GM19468 (cell line): ENCODE results near the gene CGNL1.

Experiments
- ATAC-seq: cut with Tn5 transposase; IDR thresholded peaks from one replicate; pipeline ENCODE4 v1.9.1; 2021; ENCODE audit warnings: mild to moderate bottlenecking, moderate library complexity, moderate number of reproducible peaks; ENCODE audit not compliant: unreplicated experiment; ENCODE audit errors: extremely low read depth

CGNL1 gene

GRCh38 chr15:57554812-57555179, 178.5 kb downstream of the CGNL1 start:
- no peak for ATAC-seq

DNA sequence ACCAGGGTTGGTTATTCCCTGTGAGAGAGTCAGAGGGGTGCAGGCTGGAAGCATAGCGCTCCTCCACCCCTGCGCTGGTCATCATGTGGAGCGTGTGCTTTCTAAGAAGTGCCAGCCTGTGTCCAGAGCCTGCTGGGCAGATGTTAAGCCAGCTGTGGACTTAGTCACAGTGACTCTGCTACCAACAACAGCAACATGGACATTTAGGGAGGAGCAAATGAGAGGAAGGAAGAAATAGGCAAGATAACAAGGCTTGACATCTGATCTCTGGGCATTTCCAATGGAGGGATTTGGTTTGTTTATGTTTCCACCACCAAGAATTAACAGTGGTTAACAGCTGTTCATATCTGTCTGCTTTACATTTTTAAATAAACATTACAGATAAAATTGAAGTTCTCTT, 179.0 kb downstream of the CGNL1 start:
- no peak for ATAC-seq

GRCh38 chr15:57556040-57556439, 179.7 kb downstream of the CGNL1 start:
- ATAC-seq: no peak

DNA sequence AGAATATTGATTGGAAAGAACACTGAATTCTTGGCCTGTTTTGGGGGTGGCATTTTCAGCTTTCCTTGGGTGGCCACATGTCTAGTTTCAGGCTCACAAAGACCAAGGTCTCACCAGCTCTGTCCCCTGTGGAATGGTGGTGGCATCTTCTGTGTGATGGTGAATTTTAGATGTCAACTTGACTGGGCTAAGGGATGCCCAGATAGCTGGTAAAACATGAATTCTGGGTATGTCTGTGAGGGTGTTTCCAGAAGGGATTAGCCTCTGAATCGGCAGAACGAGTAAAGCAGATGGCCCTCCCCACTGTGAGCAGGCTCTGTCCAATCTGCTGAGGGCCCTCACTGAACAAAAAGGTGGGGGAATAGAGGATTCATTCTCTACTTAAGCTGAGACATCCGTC, 181.0 kb downstream of the CGNL1 start:
- ATAC-seq: no peak

- no peak for ATAC-seq
These were observed 181.5 kb downstream of the CGNL1 start for GRCh38 chr15:57557810-57558209.

DNA sequence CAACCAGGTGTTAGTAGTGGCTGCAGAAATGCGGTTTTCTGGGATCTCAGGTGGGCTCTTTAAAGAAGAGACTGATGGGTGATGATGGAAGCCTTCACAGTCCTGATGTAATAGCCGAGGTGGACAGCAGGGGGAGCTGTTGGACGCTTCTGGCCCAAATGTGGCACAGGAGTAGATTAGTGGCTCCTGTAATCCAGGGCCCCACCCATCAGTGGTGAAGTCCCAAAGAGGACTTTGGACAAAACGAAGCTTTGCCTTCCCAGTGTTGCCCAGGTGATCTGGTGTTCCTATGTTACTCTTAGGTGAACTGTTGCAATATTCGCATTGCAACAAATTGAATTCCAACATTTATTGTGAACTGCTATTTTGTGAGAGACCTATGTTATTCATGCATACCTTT, 183.6 kb downstream of the CGNL1 start:
- no peak for ATAC-seq

DNA sequence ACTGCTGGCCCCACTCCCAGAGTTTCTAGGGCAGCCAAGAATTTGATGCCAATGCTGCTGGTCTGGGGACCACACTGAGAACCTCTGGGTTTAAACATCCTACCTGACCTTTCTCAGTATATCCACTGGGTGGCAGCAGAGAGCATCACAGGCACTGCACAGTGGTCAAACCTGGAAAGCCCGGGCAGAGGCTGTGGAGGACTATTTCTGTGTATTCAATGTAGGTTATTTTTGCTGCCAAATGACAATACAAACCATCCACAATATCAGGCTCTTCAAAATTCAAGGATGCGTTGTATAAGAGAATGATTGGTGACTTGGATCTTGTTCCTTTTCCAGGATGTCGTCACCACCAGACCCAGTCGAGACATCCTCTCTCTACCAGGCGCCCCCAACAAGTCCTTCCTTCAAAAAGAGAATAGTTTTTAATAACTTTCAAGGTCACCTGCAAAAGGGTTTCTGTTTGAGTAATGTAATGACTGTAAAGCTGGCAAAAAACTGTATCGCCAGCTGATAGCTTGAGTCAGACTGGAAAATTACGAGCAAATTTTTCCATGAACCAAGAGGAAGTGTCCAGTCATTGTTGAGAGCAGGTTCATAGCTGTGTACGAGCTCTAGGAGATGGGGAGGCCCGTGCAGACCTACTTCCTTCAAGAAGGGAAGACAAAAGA, 184.9 kb downstream of the CGNL1 start:
- peak; percentile 79 for ATAC-seq

DNA sequence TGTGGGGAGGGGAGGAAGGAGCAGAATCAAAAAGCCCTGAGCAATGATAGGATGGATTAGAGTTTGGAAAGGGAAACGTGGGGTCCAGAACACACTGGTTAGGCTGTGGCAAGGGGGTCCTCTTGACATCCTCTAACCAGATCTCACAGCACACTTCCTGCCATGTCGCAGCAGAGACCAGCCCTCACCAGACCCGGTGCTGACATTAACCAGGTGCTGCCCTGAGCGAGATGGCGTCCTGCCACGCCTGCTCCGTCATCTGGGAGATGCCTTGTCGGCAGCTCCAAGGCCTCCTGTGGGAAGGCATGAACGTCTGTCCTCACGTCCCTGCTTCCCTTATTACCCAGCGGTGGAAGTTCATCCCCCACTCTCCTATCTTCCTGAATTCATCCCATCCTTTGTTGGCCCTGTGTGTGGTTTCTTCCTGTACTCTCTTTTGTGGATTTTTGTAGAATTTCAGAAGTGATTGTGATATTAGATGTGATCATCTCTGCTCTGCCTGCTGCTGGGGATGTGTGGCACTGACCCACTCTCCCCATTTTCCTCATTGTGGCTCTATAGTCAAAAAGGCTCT, 186.0 kb downstream of the CGNL1 start:
- no peak for ATAC-seq

GRCh38 chr15:57563416-57563815, 187.1 kb downstream of the CGNL1 start:
- ATAC-seq: no peak

DNA sequence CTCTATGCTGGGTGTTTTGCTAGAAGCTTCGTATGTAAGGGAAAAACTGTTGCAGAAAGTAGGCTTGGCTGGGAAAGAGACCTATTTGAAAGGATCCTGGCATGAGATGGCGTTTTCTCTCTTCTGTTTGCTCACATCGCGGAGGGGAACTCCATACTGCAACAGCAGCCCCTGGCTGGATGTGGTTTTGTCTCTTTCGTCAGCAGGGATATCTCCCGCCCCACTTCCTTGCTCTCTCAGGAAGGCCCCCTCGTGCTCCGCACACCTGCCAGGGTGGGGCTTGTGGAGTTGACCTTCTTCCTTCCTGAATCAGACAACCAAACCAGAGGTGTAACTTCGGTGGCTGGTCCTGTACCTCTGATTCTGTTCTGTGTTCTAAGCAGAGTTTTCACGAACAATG, 189.0 kb downstream of the CGNL1 start:
- ATAC-seq: no peak

DNA sequence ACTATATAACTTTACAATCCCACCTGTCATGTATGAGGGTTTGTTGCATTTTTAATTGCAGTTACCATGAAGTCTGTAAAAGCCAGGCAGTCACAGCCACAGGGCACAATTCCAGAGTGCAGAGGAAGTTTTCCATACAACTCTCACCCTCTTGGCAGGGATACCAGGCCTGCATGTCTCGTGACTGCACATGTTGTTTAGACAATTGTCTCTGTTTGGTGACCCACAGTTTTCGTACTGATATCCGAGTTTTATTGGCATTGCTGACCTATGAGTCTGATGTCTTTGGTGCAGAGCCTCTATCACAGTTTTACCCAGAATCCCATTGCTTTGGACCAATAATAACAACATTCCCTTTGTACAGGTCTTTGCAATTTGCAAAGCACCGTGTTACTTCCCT, 190.5 kb downstream of the CGNL1 start:
- no peak for ATAC-seq

GRCh38 chr15:57567891-57568290, 191.6 kb downstream of the CGNL1 start:
- no peak for ATAC-seq

GRCh38 chr15:57568299-57568698, 192.0 kb downstream of the CGNL1 start:
- no peak for ATAC-seq

DNA sequence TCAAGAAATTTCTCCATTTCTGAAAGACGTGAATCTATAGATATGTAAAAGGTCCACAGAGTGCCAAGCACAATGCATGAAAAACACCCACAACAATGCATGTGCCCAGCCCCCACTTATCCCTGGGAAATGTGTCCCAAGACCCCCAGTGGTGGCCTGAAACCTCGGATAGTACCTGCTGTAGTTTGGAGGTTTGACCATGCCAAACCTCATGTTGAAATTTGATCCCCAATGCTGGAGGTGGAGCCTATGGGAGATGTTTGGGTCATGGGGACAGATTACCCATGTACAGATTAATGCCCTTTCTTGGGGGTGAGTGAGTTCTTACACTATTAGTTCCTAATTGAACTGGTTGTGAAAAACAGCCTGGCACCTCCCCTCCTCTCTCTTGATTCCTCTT, 194.0 kb downstream of the CGNL1 start:
- ATAC-seq: no peak

GRCh38 chr15:57570994-57571393, 194.7 kb downstream of the CGNL1 start:
- no peak for ATAC-seq

DNA sequence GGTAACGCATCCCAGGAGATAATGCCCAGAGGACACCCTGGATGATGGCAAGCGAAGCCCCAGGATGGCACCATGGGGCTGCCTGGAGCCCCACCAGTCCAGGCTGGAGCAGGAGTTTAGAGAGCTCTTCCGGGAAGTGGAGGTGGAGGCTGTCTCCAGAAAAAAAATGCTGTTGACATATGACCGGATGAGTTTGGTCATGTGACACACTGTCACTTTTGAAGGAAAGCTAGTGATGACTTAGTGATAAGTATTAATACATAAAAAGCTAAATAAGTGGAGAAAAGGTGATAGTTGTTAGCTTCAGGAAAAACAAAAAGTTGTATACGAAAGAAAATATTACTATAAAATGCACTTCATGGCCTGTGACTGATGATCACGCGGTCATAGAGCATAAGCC, 195.4 kb downstream of the CGNL1 start:
- no peak for ATAC-seq

DNA sequence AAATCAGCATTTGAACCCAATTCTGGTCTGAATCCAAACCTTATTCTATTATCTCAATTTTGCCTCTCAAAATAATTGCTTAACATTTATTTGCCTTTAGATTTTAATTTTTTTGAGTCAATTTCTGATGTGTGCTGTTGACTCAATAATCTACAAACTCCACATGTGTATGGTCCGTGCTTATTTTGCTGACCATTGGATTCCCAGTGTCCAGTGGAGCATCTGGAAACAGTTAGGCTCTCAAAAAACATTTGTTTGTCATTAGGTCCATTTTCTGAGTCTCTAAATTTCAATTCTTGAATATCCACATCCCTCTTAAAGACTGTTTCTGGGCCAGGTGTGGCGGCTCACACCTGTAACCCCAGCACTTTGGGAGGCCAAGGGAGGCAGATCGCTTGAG, 196.2 kb downstream of the CGNL1 start:
- no peak for ATAC-seq

DNA sequence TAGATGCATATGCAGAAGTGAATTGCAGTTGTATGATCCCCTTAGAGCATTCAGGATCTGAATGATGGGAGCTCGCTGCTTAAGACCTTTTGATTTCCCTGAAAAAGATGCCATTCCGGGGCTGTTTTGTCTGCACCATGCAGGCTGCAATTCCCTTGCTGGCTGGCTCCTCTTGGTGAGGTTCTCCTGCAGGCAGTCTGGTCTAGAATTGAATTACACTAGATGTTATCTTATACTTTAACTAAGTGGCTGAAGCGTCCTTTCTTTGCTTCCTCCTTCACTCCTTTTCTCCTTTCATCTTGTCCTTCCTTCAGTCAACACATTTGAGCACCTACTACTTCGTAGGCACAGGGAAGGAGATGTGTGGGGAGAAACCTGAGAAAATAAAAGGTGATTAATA, 196.8 kb downstream of the CGNL1 start:
- no peak for ATAC-seq

DNA sequence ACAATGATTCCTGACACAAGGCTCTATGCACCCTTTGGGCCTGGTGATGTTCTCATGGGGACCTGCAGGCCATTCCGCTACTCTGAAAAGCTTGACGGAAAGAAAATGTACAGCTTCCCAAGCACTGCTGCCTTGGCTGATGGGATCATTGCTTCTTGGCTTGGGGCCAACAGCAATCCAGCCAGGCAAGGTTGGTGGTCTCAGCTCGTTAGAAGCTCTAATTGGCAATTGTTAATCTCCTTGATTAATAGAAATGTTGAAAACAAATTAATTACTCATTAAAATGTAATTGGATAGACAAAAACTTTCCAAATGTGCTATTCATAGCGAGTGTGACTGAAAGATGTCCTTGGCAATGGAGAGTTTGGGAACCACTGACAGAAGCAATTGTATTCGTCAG, 199.1 kb downstream of the CGNL1 start:
- no peak for ATAC-seq

DNA sequence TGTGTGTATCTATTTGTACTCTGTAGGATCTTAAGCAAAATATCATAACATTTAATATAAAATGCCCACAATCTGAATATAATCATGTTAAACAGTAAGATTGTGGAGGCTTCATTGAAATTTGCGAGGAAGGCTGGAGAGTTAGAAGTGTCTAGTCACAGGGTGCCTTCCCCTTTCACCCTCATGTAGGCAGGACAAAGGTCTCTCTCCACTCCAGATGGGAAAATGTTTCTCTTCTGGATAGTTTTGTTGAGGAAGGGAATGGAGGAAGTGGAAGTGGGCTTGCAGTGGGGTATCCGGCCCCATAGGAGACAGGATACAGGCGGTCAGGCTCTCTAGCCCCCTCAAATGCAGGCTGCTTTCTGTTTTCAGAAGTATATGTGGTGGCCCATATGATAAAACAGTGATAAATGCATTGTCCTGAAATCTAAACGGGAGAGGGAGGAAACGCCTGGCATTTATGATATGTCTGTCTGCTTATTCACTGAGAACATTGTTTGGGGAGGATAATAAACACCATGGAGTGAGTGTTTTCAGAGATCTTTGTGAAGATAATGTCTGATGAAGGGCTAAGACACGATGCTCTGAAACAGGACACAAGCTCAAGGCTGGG, 202.1 kb downstream of the CGNL1 start:
- ATAC-seq: no peak

- no peak for ATAC-seq
These were observed 204.1 kb downstream of the CGNL1 start for GRCh38 chr15:57580428-57580827.

DNA sequence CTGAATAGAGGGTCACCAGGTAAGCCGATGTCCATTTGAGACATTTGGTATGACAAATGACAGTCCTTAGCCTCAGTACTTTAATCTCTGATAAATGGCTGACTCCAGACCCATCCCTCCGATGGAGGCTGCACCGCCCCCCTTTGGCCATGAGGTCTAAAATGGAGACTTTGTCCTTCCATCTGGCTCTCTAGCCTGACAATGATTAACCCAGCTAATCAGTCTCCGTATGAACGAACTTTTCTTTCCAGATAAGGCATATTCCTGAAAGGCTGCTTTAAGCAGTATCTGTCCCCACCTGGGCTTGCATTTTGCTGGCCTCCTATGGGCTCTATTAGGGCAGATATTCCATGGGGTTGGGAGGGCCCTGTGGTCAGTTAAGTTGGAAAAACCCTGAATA, 204.6 kb downstream of the CGNL1 start:
- ATAC-seq: no peak
